HepG2 (cell line): ENCODE data around the gene TACO1. TPM values are rescaled to one million over a fixed set of nuclear protein-coding genes. Genes with fewer than 3 reads are reported as not detected.

ENCODE experiments used
- CHD2 ChIP-seq: IDR thresholded peaks from 2 replicates; pipeline ENCODE4 v1.6.1; 2011; ENCODE audit warnings: low read depth, low read length, improper control_type of control experiment
- HNRNPL ChIP-seq: fragments of 200-400 bp; formaldehyde crosslinking; IDR thresholded peaks from 2 replicates; pipeline ENCODE4 v1.6.1; 2017; ENCODE audit warnings: mild to moderate bottlenecking, low read depth, low read length
- MEIS1 ChIP-seq: sonication (generic); formaldehyde crosslinking; IDR thresholded peaks from 2 replicates; pipeline ENCODE4 v1.9.0; 2021; ENCODE audit warnings: mild to moderate bottlenecking, missing genetic modification reagents, moderate library complexity, borderline replicate concordance
- MZF1 ChIP-seq: sonication (generic); formaldehyde crosslinking; IDR thresholded peaks from 2 replicates; pipeline ENCODE4 v1.8.1; 2023; ENCODE audit warnings: mild to moderate bottlenecking, missing genetic modification reagents, borderline replicate concordance
- NBN ChIP-seq: fragments of 450-650 bp; conservative IDR thresholded peaks from 2 replicates; pipeline ENCODE4 v1.6.1; 2017
- NFYB ChIP-seq: sonication (generic); formaldehyde crosslinking; IDR thresholded peaks from 2 replicates; pipeline ENCODE4 v1.4.0; 2020; ENCODE audit warnings: missing genetic modification reagents
- POGK ChIP-seq: sonication (generic); formaldehyde crosslinking; conservative IDR thresholded peaks from 2 replicates; pipeline ENCODE4 v1.8.0; 2022; ENCODE audit warnings: mild to moderate bottlenecking, moderate library complexity, missing genetic modification reagents
- THAP11 ChIP-seq: IDR thresholded peaks from 2 replicates; pipeline ENCODE4 v1.6.1; 2016; ENCODE audit warnings: missing biosample characterization, missing genetic modification reagents
- ZNF30 ChIP-seq: sonication (generic); formaldehyde crosslinking; IDR thresholded peaks from 2 replicates; pipeline ENCODE4 v1.5.0; 2020; ENCODE audit warnings: mild to moderate bottlenecking, missing genetic modification reagents
- ZNF446 ChIP-seq: sonication (generic); formaldehyde crosslinking; IDR thresholded peaks from 2 replicates; pipeline ENCODE4 v1.5.0; 2020; ENCODE audit warnings: mild to moderate bottlenecking, missing genetic modification reagents
- ZNF761 ChIP-seq: sonication (generic); formaldehyde crosslinking; conservative IDR thresholded peaks from 2 replicates; pipeline ENCODE4 v1.4.0; 2020; ENCODE audit warnings: mild to moderate bottlenecking, missing genetic modification reagents
- ZSCAN20 ChIP-seq: sonication (generic); formaldehyde crosslinking; IDR thresholded peaks from 2 replicates; pipeline ENCODE4 v1.4.0; 2020; ENCODE audit warnings: missing genetic modification reagents, mild to moderate bottlenecking, borderline replicate concordance
- polyA plus RNA-seq, 8 experiments: library from polyadenylated mRNA; depleted of rRNA in 3 of 8; stranded (reverse) in 7 of 8; unstranded in 1 of 8; fragments of >200 nt; fragmentation: Illumina TruSeq in 4 of 8; extraction: Trizol in 4 of 8; gene quantifications; 2 replicates each; pipeline versions ENCODE4 v1.2.1 to v1.2.3, GENCODE V29; 2011 to 2016; ENCODE audit warnings: low read depth in 4 of 8, missing spikeins in 1 of 8, mixed read lengths in 1 of 8; ENCODE audit not compliant: insufficient read depth in 1 of 8
- total RNA-seq, 5 experiments: library from RNA; depleted of rRNA; stranded (reverse); fragments of >200 nt; fragmentation: Illumina TruSeq; extraction: Trizol; gene quantifications; 2 replicates each; pipeline ENCODE4 v1.2.3, GENCODE V29; 2016; ENCODE audit warnings: low read depth in 1 of 5
- TF ChIP-seq, protein P1 (sequence below): sonication (generic); formaldehyde crosslinking; IDR thresholded peaks from 2 replicates; pipeline ENCODE4 v1.4.0; 2020; ENCODE audit warnings: missing genetic modification reagents, borderline replicate concordance
- TF ChIP-seq, protein P2 (sequence below): sonication (generic); formaldehyde crosslinking; IDR thresholded peaks from 2 replicates; pipeline ENCODE4 v1.4.0; 2020; ENCODE audit warnings: mild to moderate bottlenecking, missing genetic modification reagents

The TACO1 gene
- total and polyA plus RNA-seq, 2 of the 13 experiments (the other 11 are each of a cell fraction or from before 2014, with no cell fraction given) = 34.7 to 53.6 TPM

DNA sequence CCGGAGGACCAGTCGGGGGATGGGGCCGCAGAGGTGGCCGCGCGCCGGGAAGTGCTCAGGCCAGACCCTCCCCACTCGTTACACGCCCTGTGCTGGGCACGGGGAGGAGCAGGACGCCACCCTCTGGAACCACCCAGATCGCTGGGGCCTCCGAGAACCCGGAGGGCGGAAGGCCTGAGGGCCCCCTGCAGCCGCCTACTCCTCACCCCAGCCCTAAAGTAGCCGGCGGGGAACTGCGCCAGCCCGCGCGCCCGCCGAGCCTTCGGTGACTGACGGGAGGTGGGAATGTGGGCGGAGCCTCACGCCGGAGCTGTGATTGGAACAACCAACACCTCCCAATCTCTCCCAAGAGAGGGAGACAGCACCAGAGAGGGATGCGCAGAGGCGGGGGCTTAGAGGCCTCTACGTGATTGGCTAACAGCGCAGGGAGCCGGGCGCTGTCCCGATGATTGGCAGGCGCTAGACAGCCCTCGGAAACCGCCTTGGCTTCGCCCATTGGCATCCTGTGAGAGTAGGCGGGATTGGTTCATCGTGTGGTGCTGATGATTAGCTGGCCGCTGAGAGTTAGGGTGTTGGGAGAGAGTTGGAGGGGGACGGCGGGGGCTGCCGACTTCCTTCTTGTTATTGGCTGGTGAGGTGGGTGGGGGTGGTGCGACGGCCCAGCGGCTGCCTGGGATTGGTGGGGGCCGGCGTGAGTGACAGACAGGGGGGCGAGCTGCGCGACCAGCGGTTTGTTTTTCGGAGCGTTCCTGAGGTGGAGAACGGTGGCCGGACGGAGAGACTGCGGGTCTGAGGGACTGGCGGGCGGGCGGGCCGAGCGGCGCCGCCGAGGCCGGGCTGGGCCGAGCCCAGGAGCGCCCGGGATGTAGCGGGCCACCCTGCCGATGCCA is 21.2 kb downstream of the TACO1 start, which contains the start of gene MAP3K3 (continued):
- TF ChIP-seq MZF1 = peak; percentile 98; the same call in 1 of the 2 replicates
- TF ChIP-seq, protein P1, sequence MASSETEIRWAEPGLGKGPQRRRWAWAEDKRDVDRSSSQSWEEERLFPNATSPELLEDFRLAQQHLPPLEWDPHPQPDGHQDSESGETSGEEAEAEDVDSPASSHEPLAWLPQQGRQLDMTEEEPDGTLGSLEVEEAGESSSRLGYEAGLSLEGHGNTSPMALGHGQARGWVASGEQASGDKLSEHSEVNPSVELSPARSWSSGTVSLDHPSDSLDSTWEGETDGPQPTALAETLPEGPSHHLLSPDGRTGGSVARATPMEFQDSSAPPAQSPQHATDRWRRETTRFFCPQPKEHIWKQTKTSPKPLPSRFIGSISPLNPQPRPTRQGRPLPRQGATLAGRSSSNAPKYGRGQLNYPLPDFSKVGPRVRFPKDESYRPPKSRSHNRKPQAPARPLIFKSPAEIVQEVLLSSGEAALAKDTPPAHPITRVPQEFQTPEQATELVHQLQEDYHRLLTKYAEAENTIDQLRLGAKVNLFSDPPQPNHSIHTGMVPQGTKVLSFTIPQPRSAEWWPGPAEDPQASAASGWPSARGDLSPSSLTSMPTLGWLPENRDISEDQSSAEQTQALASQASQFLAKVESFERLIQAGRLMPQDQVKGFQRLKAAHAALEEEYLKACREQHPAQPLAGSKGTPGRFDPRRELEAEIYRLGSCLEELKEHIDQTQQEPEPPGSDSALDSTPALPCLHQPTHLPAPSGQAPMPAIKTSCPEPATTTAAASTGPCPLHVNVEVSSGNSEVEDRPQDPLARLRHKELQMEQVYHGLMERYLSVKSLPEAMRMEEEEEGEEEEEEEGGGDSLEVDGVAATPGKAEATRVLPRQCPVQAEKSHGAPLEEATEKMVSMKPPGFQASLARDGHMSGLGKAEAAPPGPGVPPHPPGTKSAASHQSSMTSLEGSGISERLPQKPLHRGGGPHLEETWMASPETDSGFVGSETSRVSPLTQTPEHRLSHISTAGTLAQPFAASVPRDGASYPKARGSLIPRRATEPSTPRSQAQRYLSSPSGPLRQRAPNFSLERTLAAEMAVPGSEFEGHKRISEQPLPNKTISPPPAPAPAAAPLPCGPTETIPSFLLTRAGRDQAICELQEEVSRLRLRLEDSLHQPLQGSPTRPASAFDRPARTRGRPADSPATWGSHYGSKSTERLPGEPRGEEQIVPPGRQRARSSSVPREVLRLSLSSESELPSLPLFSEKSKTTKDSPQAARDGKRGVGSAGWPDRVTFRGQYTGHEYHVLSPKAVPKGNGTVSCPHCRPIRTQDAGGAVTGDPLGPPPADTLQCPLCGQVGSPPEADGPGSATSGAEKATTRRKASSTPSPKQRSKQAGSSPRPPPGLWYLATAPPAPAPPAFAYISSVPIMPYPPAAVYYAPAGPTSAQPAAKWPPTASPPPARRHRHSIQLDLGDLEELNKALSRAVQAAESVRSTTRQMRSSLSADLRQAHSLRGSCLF = no peak
- 0 out of 2 replicates have a peak, but pooled peaks have one; percentile 36 for TF ChIP-seq THAP11 (CRISPR knock-in tag)
- TF ChIP-seq CHD2 = peak; percentile 61; the same call in 1 of the 2 replicates
- TF ChIP-seq ZNF30 (CRISPR knock-in tag) = no peak
- 0 out of 2 replicates have a peak, but pooled peaks have one; percentile 86 for TF ChIP-seq ZNF761
- TF ChIP-seq, protein P2, sequence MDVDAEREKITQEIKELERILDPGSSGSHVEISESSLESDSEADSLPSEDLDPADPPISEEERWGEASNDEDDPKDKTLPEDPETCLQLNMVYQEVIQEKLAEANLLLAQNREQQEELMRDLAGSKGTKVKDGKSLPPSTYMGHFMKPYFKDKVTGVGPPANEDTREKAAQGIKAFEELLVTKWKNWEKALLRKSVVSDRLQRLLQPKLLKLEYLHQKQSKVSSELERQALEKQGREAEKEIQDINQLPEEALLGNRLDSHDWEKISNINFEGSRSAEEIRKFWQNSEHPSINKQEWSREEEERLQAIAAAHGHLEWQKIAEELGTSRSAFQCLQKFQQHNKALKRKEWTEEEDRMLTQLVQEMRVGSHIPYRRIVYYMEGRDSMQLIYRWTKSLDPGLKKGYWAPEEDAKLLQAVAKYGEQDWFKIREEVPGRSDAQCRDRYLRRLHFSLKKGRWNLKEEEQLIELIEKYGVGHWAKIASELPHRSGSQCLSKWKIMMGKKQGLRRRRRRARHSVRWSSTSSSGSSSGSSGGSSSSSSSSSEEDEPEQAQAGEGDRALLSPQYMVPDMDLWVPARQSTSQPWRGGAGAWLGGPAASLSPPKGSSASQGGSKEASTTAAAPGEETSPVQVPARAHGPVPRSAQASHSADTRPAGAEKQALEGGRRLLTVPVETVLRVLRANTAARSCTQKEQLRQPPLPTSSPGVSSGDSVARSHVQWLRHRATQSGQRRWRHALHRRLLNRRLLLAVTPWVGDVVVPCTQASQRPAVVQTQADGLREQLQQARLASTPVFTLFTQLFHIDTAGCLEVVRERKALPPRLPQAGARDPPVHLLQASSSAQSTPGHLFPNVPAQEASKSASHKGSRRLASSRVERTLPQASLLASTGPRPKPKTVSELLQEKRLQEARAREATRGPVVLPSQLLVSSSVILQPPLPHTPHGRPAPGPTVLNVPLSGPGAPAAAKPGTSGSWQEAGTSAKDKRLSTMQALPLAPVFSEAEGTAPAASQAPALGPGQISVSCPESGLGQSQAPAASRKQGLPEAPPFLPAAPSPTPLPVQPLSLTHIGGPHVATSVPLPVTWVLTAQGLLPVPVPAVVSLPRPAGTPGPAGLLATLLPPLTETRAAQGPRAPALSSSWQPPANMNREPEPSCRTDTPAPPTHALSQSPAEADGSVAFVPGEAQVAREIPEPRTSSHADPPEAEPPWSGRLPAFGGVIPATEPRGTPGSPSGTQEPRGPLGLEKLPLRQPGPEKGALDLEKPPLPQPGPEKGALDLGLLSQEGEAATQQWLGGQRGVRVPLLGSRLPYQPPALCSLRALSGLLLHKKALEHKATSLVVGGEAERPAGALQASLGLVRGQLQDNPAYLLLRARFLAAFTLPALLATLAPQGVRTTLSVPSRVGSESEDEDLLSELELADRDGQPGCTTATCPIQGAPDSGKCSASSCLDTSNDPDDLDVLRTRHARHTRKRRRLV (CRISPR knock-in tag) = peak; percentile 96
- 0 out of 2 replicates have a peak, but pooled peaks have one; percentile 47 for TF ChIP-seq ZNF446 (CRISPR knock-in tag)
- TF ChIP-seq HNRNPL = 0 out of 2 replicates have a peak, but pooled peaks have one; percentile 40
- peak; percentile 91 for TF ChIP-seq NFYB
- TF ChIP-seq NBN = no peak
- TF ChIP-seq MEIS1 = peak; percentile 98; the same call in 1 of the 2 replicates
- peak; percentile 91 for TF ChIP-seq ZSCAN20 (CRISPR knock-in tag)
- peak; percentile 78 for TF ChIP-seq POGK (CRISPR knock-in tag)
